GM18907 (cell line): Measurements from ENCODE around the gene CKAP5.
"Not testable (repeated sequence)": the region's sequence is repeated elsewhere in the genome, so short reads cannot be mapped to it uniquely, and the experiment has no call there.

Experiments used
- ATAC-seq: cut with Tn5 transposase; IDR thresholded peaks from one replicate; pipeline ENCODE4 v1.9.1; 2021; ENCODE audit warnings: mild to moderate bottlenecking, moderate library complexity; ENCODE audit not compliant: unreplicated experiment

The CKAP5 gene

DNA sequence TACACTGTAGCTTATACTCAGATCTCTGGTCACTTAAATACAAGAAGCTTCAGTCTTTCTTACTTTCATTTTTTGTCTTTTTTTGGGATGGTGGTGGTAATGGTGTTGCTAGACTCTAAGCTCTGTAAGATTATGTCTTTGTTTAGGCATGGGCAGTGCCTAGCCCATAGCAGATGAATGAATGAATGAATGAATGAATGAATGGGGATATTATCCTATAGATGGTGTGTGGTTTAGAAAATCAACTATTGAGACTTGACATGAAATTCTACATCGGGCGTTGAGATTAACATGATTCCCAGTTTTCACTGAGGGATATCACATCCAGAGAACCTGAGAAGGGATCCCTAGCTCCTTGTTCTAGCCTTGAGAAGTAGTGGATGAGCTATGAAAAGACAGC is 9.8 kb upstream of the CKAP5 start:
- no peak for ATAC-seq

GRCh38 chr11:46855167-46855566 is 9.1 kb upstream of the CKAP5 start:
- ATAC-seq = no peak

DNA sequence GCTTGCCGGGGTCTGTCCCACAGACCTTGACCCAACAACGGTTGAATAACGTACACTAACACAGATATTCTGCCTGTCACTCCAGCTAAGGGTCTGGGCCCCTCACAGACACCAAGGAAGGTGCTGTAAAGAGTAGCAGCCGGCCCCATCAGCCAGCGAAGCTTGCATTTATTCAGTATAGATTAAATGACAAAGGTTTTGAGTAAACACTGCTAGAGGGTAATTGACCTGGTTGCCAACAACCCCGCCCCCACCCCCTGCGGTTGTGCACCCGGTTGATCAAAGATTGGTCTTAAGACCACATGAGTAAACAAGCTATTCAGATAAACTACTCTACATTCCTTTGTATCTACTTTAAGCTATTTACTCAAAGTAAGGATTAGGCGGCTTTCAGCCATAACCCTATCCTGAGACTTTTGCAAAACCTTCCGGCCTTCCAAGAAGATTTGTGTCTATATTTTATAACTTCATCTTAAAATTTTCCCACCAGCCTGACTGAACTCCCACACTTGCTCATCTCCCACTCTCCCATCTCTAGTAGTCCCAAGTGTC is 4.8 kb upstream of the CKAP5 start:
- no peak for ATAC-seq

GRCh38 chr11:46849631-46850030 is 3.6 kb upstream of the CKAP5 start:
- ATAC-seq = no peak

GRCh38 chr11:46846510-46846830 is 390 bp upstream of the CKAP5 start:
- ATAC-seq = peak; percentile 18

GRCh38 chr11:46845440-46845739 is 690 bp downstream of the CKAP5 start:
- ATAC-seq = no peak

- no peak for ATAC-seq
Measured at GRCh38 chr11:46840116-46840515, 6.0 kb downstream of the CKAP5 start.

DNA sequence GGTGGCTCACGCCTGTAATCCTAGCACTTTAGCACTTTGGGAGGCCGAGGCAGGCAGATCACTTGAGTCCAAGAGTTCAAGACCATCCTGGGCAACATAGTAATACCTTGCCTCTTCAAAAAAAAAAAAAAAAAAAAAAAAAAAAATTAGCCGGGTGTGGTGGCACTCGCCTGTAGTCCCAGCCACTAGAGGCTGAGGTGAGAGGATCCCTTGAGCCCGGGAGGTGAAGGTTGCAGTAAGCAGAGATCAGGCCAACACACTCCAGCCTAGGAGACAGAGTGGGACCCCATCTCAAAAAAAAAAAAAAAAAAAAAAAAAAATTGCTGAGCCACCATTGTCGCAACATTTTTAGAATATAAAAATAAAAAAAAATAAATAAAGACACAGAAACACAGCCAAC is 7.6 kb downstream of the CKAP5 start:
- ATAC-seq = no peak

GRCh38 chr11:46837860-46838259 is 8.2 kb downstream of the CKAP5 start:
- no peak for ATAC-seq

- no peak for ATAC-seq
Measured at GRCh38 chr11:46836870-46837269, 9.2 kb downstream of the CKAP5 start.

- ATAC-seq = no peak
Measured at GRCh38 chr11:46836431-46836830, 9.6 kb downstream of the CKAP5 start.

DNA sequence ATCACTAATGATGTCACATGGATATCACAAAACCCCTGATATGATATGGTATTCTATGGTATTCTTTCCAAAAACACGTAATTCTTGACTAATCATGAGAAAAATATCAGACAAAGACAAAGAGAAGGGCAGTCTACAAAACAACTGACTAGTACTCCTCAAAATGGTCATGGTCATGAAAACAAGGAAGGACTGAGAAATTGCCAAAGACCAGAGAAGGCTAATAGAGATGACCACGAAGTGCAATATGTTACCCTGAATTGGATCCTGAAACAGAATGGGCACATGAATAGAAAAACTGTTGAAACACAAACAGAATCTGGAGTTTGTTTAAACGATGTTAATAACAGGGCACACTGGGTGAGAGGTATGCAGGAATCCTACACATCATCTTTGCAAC is 10.2 kb downstream of the CKAP5 start:
- ATAC-seq = no peak

DNA sequence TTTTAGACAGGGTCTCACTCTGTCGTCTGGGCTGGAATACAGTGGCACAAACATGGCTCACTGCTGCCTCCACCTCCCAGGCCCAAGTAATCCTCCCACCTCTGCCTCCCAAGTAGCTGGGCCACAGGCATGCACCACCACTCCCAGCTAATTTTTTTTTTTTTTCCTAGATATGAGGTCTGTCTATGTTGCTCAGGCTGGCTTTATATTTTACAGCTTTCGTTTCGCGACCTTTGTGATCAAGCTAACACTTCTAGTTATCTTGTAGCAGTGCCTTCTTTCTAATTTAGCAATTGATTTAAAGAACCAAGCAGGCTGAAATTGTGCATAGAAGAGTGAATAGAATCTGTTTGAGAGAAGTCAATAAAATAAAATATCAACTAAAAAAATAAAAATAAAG is 11.3 kb downstream of the CKAP5 start:
- ATAC-seq = no peak

DNA sequence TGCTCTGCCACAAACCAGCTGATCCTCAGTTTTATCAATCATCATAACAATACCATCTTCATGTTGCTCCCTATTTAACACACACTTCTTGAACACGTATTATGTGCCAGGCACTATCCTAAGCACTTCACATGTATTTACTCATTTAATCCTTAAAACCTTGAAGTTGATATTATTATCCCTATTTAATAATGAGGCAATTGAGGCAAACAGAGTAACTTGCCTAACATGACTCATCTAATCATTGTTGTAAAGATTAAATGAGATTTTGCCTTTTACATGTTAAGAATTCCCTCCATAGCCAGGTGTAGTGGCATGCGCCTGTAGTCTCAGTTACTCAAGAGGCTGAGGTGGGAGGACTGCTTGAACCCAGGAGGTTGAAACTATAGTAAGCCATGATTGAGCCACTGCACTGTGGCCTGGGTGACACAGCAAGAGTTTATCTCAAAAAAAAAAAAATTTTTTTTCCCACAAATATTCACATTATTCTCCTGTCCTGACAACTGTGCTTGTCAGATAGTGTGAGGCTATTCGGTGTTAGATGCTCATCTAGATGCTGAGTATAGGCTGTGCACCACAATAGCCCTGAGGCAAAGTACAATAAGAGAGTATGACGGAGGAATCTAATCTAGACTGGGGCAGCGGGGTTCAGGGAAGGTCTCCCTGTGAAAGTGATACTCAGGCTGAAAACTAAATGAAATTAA is 13.4 kb downstream of the CKAP5 start:
- no peak for ATAC-seq

DNA sequence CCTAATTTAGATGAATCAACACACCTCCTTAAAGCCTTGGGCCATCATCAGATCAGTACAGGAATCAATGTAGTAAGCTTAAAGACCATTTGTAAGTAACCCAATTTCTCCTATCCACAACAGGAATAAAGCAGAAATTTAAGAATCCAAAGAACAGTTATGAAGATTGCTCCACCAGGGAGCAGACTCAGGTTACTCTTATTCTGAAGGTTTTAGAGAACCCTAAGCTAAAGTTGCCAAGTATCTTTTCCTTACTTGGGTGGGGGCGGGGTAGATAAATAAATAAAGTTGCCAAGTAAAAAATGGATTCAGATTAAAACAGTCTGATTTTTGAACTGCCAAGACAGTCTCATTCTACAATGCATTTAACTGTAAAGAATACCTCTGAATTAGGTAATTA is 18.1 kb downstream of the CKAP5 start:
- ATAC-seq = no peak

- ATAC-seq = peak; percentile 97
Measured at GRCh38 chr11:46826310-46827044, 19.6 kb downstream of the CKAP5 start.

- no peak for ATAC-seq
Measured at GRCh38 chr11:46808799-46809431, 37.2 kb downstream of the CKAP5 start.

DNA sequence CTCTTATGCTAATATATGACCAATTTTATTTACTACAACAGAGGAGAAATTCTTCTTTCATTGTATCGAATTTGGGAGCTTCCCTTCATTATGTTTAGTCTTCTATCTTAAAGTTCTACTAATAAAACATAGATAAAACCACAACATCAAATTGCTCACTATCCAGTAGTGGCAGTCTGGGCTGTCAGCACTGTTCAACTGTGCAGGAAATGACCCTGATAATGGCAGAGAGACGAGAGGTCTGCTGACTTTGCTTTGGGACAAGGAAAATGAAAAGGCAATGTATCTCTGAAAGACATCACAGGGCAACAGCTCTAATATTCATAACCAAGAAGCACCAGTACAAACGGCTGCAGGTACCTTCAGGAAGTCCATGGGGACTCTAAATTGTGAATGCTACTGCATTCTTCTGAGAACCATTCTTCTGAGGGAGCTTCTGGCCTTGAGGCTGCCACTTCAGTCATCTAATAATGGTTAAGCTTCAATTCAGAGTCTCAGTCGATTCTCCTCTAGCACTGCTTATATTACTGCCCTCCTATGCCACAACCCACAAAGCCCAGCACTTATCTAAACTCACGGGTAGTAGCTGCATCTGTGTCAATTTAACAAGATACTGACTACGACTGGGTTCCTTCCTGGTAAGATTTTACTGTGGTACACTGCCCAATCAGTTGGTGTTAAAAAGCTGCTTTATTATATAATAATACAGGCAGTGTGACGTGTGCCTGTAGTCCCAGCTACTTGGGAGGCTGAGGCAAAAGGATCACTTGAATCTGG is 44.2 kb downstream of the CKAP5 start:
- no peak for ATAC-seq

DNA sequence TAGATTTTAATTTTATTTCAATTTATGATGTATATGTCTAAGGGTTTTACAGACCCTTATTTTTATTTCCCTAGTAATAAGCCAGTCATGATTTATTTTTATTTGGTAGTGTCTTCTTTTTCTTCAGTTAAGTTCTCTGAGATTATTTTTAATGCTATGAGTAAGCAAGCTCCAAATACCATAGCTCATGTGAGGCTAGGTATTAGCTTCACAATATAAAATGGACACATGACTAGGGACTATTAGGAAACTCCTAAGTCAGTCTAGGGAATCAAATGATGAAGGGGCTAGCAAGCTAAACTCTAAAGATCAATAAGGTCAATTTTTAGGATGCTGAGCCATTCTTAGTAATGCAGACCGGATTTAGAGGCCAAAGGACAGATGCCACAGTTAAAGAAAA is 45.9 kb downstream of the CKAP5 start:
- no peak for ATAC-seq

DNA sequence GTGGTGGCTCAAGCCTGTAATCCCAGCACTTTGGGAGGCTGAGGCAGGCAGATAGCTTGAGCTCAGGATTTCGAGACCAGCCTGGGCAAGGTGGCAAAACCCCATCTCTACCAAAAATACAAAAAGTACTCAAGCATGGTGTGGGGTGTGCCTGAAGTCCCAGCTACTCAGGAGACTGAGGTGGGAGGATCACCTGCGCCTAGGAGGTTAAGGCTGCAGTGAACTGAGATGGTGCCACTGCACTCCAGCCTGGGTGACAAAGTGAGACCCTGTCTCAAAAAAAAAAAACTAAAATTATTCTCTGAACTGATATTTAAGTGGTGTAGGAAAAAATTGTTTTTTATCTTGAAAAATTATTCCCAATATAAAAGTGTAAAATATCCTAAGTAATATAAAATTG is 46.4 kb downstream of the CKAP5 start:
- not testable (repeated sequence) for ATAC-seq

DNA sequence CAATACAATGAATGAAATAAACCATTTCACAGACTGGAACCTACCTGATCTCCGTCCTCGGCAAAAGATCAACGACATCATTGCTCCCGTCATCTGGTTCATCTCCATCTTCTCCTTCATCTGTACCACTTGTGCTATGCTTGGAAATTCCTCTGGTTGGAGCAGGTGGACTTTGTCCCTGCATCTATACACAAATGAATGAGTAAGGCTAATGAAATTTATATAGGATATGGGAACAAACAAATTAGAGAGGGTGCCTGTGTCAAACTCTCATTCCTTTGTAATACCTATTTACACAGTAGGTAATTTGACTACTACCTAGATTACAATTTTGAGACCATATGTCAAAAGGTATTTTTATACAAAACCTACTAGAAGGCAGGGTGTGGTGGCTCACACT is 67.7 kb downstream of the CKAP5 start:
- ATAC-seq = no peak
